Heart right ventricle (tissue), 16 donors: ENCODE results near the gene F2. TPM values are rescaled to one million over a fixed set of nuclear protein-coding genes. Genes with fewer than 3 reads are reported as not detected.

Source experiments
- ATAC-seq, 8 donors: fragments of 200-7000 bp; cut with Tn5 transposase; one replicate each; pipeline ENCODE4 v1.9.1; 2020; ENCODE audit warnings: mild to moderate bottlenecking in 8 of 8, moderate library complexity in 8 of 8, moderate number of reproducible peaks in 1 of 8
- DNase-seq, 2 donors: peaks; one replicate each; pipeline ENCODE4 v3.0.0-alpha.2; 2020
- H3K27ac ChIP-seq, 10 donors: fragments of 200-600 bp; sonication (generic) in 2 of 10; one replicate each; pipeline versions ENCODE4 v1.5.0 to v1.8.0; 2020 to 2022; ENCODE audit warnings: mild to moderate bottlenecking in 3 of 10
- H3K27me3 ChIP-seq, 7 donors: fragments of 200-600 bp; one replicate each; pipeline ENCODE4 v1.8.0; 2021 to 2022; ENCODE audit warnings: mild to moderate bottlenecking in 2 of 7
- H3K36me3 ChIP-seq, 9 donors: fragments of 200-600 bp; sonication (generic) in 1 of 9; one replicate each; pipeline versions ENCODE4 v1.5.0 to v1.8.0; 2020 to 2022; ENCODE audit warnings: mild to moderate bottlenecking in 2 of 9
- H3K4me1 ChIP-seq, 9 donors: fragments of 200-600 bp; sonication (generic) in 1 of 9; one replicate each; pipeline versions ENCODE4 v1.5.0 to v1.8.0; 2020 to 2022; ENCODE audit warnings: mild to moderate bottlenecking in 4 of 9
- H3K4me3 ChIP-seq, 10 donors: fragments of 200-600 bp; sonication (generic) in 2 of 10; one replicate each; pipeline versions ENCODE4 v1.5.0 to v1.8.0; 2020 to 2022; ENCODE audit warnings: mild to moderate bottlenecking in 7 of 10, moderate library complexity in 2 of 10
- H3K9me3 ChIP-seq, 11 donors: fragments of 200-600 bp in 10 of 11; sonication (generic) in 2 of 11; one replicate each; pipeline versions ENCODE4 v1.5.0 to v1.8.0; 2013 to 2022; ENCODE audit warnings: mild to moderate bottlenecking in 2 of 11, control low read depth in 1 of 11, moderate library complexity in 1 of 11
- WGBS, 2 donors: extraction: QIAGEN DNeasy Blood & Tissue Kit; methylation state at CpG; one replicate each; pipeline ENCODE4 v1.1.7; 2013; ENCODE audit warnings: inconsistent platforms in 1 of 2; 5-methylcytosine and 5-hydroxymethylcytosine counted together
- intact Hi-C, 10 donors: fragments of 100-400 bp; cut with DNase I; formaldehyde crosslinking; loops; one replicate each; pipeline versions ENCODE4 v1.11.1 to v1.14.2; 2022
- polyA plus RNA-seq, 2 donors: library from polyadenylated mRNA; stranded (reverse); fragments of 200-250 nt; gene quantifications; one replicate each; pipeline ENCODE4 v1.2.3, GENCODE V29; 2013
- total RNA-seq, 10 donors: library from RNA; stranded (reverse); fragmentation: NEBNext Ultra II Directional in 3 of 10; extraction: Animal tissue kit (Norgen Biotek cat#: 25700) in 3 of 10; gene quantifications; one replicate each; pipeline versions ENCODE4 v1.2.1 to v1.2.4, GENCODE V29; 2021 to 2023
- TF ChIP-seq, protein P1 (sequence below), 9 donors: fragments of 200-600 bp; sonication (generic) in 2 of 9; IDR thresholded peaks; one replicate each; pipeline versions ENCODE4 v1.5.0 to v1.8.0; 2021 to 2022; ENCODE audit warnings: antibody characterized with exemption in 9 of 9, mild to moderate bottlenecking in 5 of 9, moderate library complexity in 1 of 9
- donor health status: Arrhythmogenic right ventricular cardiomyopathy.
- donor health status: ischemic (EF 13 %, LVEDD 7.1; RV severe dilation, severe dysfunction).
- donor health status: healthy with polysubstance abuse.
- donor health status: DM: no; HTN: yes; CAD: no.
- donor health status: DM: no; HTN: no; CAD: no.
- donor health status: ischemic (EF 25% LVEDD 6.9; RV normal size, moderate dysfunction).
- donor health status: ischemic (EF 25% LVEDD 5.7; RV mildly dilated, moderate dysfunction).
- donor health status: healthy.
- donor health status: DM: yes; HTN: yes; CAD: no.
- donor health status: Ischemic cardiomyopathy.
- donor health status: ischemic (EF 35%, LVEDD 5.7; RV mildly dilated, moderate dysfunction).
- donor health status: nonischemic (EF 11% LVEDD 7.7; RV severe dilation, severe dysfunction).
- donor health status: DM: yes; HTN: yes; CAD: no.
- donor health status: PGD.
- donor health status: ischemic (EF 29% LVEDD 5.4; RV normal size, mild dysfunction).
- donor health status: nonischemic (EF 23%, LVEDD 6.1; RV moderate dilation, normal function).

F2 gene
- total and polyA plus RNA-seq, 12 donors, result 0.04 to 0.31 (median 0.19) TPM; not detected in 8

DNA sequence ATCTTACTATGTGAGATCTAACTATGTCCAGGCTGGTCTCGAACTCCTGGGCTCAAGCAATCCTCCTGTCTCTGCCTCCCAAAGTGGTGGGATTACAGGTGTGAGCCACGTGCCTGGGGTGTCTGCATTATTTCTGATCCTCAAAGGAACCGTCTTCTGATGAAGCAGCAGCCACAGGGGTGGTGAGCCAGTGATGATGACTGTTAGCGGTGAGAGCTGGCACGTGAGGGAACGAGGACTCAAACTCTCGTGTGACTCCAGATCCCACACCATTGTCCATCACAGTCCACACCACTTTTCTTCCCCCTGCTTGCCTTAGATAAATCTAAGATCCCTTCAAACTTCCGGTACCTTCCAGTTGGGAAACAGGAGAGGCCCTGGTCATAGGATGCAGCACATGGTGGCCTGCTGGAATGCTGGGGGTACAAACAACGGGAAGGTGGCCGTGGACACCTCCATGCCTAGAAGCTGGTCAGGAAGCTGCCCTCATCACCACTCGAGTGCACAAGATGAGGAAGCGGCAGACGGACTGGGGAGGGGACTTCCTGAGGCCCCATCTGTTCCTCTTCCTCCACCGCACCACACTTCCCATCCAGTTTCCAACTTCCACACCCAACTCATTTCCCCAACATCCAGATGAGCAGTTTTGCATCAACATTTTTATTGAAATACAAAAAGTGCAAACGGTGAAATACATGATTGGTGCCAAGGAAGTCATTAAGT, 42.4 kb upstream of the F2 start:
- peaks cover 13 to 68% (median 50%) of the 10 kb centered on the region in 9 donors for H3K4me1 ChIP-seq
- H3K4me3 ChIP-seq, result no peak overlapping the region
- ATAC-seq, result peak in 1 of 8 donors; percentile 14
- DNase-seq, result no peak
- no peaks in the 10 kb centered on the region for H3K27me3 ChIP-seq
- intact Hi-C loops, result no loop called here
- H3K36me3 ChIP-seq, result peaks cover under 1 to 85% (median 45%) of the 10 kb centered on the region in 9 donors
- 69 to 73% methylated on average over 15 of the region's 15 CpGs for WGBS, 2 donors
- H3K27ac ChIP-seq, result peak overlapping the region in 9 of 10 donors; percentile 14 to 88 (median 81)
- no peaks in the 10 kb centered on the region for H3K9me3 ChIP-seq
- TF ChIP-seq, protein P1, sequence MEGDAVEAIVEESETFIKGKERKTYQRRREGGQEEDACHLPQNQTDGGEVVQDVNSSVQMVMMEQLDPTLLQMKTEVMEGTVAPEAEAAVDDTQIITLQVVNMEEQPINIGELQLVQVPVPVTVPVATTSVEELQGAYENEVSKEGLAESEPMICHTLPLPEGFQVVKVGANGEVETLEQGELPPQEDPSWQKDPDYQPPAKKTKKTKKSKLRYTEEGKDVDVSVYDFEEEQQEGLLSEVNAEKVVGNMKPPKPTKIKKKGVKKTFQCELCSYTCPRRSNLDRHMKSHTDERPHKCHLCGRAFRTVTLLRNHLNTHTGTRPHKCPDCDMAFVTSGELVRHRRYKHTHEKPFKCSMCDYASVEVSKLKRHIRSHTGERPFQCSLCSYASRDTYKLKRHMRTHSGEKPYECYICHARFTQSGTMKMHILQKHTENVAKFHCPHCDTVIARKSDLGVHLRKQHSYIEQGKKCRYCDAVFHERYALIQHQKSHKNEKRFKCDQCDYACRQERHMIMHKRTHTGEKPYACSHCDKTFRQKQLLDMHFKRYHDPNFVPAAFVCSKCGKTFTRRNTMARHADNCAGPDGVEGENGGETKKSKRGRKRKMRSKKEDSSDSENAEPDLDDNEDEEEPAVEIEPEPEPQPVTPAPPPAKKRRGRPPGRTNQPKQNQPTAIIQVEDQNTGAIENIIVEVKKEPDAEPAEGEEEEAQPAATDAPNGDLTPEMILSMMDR (IDR thresholded peaks at IDR 0.05), result no peak

DNA sequence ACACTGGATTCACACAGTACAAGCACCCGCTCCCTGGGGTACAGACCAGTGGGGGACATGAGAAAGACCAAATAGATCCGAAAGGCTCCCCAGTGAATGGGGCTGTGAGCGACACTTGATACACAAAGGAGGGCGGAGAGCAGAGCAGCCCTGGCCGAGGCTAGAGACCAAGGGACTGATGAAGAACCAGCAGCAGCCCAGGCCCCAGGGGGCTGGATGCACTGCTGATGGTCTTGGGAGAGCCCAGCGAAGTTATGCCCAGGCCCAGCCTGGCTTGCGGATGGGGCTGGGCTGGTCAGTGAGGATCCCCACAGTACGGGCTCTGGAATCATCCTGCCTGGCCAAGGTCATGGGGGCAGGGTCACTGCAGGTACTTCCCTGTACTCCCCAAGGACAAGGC, 41.8 kb upstream of the F2 start:
- Histone ChIP-seq H3K9me3 (no peaks in the 10 kb centered on the region), H3K4me1 (peaks cover 13 to 63% (median 50%) of the 10 kb centered on the region in 9 donors), H3K36me3 (peaks cover 5 to 85% (median 51%) of the 10 kb centered on the region in 9 donors), H3K27ac (peak overlapping the region in 9 of 10 donors; percentile 14 to 88 (median 73)), H3K4me3 (no peak overlapping the region), H3K27me3 (no peaks in the 10 kb centered on the region)
- intact Hi-C loops, result no loop called here
- TF ChIP-seq, protein P1 (IDR thresholded peaks at IDR 0.05), result no peak
- DNase-seq, result no peak
- no peak for ATAC-seq
- WGBS, 2 donors, result 66 to 68% methylated on average over 8 of the region's 8 CpGs

DNA sequence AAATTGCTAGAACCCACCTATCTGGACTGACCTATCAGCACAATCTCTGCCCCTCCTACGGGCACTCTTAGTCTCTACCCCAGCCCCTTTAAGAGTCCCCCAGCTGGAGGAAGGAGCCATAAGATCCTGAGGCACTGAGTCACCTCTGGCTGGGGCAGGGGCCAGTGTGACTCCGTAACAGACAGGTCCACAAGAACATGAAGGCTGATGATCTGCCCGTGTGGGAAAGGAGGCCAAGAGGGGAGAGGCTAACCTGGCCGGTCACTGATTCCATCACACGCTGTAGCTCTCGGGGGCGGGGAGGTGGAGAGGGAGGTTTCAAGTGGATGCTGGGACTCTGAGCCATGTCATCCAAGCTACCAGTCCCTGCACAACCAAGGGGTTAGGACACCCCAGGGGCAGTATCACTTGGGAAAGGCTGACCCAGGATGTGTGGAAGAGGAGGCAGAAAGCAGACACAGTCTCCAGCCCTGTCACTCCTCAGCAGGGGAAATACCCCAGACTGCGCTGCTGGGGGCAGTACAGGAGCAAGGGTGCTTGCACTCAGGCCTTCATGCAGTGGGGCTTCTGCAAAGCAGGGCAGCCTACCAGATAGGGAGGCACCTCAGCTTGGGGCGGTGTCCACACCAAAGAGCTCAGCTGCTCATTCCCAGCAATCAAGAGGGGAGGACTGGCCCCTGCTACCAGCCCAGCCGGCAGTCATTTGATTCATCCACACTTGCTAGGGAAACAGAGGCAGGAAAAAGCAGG, 40.8 kb upstream of the F2 start:
- peaks cover 13 to 55% (median 46%) of the 10 kb centered on the region in 9 donors for H3K4me1 ChIP-seq

DNA sequence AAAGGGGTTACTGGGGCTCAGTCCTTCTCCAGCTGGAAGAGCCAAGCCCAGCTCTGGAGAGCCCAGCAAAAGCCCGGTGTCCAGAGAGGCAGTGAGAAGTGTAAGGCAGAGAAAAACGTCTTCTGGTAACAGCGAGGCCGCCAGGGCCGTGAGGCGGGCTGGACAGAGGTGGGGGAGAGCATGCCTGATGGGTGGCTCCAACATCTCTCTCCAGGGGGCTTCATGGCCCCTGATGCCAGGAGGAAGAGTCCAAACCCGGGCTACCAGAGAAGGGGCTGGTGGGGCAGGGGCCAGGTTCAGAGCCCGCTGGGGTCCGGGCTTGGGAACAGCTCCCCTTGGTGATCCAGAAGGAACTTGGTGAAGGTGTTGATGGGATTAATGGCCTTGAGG, 40.3 kb upstream of the F2 start:
- peaks cover 5 to 81% (median 45%) of the 10 kb centered on the region in 9 donors for H3K36me3 ChIP-seq
- TF ChIP-seq, protein P1 (IDR thresholded peaks at IDR 0.05), result no peak
- peak overlapping the region in 3 of 10 donors; percentile 81 to 88 (median 83) for H3K27ac ChIP-seq
- intact Hi-C loops, result no loop called here
- no peaks in the 10 kb centered on the region for H3K9me3 ChIP-seq
- H3K4me3 ChIP-seq, result no peak overlapping the region
- H3K27me3 ChIP-seq, result no peaks in the 10 kb centered on the region
- DNase-seq (no peak), ATAC-seq (no peak)
- 91 to 94% methylated on average over 9 of the region's 9 CpGs for WGBS, 2 donors
- peaks cover 13 to 55% (median 46%) of the 10 kb centered on the region in 9 donors for H3K4me1 ChIP-seq

More for the DNA sequence above, 40.8 kb upstream of the F2 start:
- intact Hi-C loops, result no loop called here
- 81 to 82% methylated on average over 10 of the region's 10 CpGs for WGBS, 2 donors
- DNase-seq (no peak), ATAC-seq (no peak)
- TF ChIP-seq, protein P1 (IDR thresholded peaks at IDR 0.05), result no peak
- Histone ChIP-seq H3K27ac (peak overlapping the region in 4 of 10 donors; percentile 4 to 88 (median 82)), H3K4me3 (no peak overlapping the region), H3K36me3 (peaks cover 5 to 85% (median 48%) of the 10 kb centered on the region in 9 donors), H3K27me3 (no peaks in the 10 kb centered on the region), H3K9me3 (no peaks in the 10 kb centered on the region)
